Bone marrow (tissue), 2 donors: ENCODE data around the gene SRRM2.

ENCODE experiments used
- DNase-seq, 2 donors: peaks; one replicate each; lab custom pipeline; 2025; lab: John Stamatoyannopoulos, UW

Gene SRRM2

GRCh38 chr16:2762711-2763110, 10.3 kb downstream of the SRRM2 start:
- no peak for DNase-seq

DNA sequence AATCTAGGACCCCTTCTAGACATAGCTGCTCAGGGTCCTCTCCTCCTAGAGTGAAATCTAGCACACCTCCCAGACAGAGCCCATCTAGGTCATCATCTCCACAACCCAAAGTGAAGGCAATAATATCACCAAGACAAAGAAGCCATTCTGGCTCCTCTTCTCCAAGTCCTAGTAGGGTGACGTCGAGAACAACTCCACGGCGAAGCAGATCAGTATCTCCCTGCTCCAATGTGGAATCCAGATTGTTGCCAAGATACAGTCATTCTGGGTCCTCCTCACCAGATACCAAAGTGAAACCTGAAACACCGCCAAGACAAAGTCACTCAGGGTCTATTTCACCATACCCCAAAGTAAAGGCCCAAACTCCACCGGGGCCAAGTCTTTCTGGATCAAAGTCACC, 10.7 kb downstream of the SRRM2 start:
- no peak for DNase-seq

DNA sequence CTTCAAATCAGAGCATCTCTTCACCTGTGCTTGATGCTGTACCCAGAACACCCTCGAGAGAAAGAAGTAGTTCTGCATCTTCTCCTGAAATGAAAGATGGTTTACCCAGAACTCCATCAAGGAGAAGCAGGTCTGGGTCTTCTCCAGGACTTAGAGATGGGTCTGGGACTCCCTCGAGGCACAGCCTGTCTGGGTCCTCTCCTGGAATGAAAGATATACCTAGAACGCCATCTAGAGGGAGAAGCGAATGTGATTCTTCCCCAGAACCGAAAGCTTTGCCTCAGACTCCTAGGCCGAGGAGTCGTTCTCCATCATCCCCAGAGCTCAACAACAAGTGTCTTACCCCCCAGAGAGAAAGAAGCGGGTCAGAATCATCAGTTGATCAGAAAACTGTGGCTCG, 12.3 kb downstream of the SRRM2 start:
- no peak for DNase-seq

DNA sequence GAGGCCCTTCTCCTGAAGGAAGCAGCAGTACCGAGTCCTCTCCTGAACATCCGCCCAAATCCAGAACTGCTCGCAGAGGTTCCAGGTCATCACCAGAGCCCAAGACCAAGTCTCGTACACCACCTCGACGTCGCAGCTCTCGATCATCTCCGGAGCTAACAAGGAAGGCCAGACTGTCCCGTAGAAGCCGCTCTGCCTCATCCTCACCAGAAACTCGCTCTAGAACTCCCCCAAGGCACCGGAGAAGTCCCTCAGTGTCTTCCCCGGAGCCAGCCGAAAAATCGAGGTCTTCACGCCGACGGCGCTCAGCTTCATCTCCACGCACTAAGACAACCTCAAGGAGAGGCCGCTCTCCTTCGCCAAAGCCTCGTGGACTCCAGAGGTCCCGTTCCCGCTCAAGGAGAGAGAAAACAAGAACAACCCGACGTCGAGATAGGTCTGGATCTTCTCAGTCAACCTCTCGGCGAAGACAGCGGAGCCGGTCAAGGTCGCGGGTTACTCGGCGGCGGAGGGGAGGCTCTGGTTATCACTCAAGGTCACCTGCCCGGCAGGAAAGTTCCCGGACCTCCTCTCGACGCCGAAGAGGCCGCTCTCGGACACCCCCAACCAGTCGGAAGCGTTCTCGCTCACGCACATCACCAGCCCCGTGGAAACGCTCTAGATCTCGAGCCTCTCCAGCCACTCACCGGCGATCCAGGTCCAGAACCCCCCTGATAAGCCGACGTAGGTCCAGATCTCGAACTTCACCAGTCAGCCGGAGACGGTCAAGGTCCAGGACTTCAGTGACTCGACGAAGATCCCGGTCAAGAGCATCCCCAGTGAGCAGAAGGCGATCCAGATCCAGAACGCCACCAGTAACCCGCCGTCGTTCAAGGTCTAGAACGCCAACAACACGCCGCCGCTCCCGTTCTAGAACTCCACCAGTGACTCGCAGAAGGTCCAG, 13.3 kb downstream of the SRRM2 start:
- DNase-seq: no peak

DNA sequence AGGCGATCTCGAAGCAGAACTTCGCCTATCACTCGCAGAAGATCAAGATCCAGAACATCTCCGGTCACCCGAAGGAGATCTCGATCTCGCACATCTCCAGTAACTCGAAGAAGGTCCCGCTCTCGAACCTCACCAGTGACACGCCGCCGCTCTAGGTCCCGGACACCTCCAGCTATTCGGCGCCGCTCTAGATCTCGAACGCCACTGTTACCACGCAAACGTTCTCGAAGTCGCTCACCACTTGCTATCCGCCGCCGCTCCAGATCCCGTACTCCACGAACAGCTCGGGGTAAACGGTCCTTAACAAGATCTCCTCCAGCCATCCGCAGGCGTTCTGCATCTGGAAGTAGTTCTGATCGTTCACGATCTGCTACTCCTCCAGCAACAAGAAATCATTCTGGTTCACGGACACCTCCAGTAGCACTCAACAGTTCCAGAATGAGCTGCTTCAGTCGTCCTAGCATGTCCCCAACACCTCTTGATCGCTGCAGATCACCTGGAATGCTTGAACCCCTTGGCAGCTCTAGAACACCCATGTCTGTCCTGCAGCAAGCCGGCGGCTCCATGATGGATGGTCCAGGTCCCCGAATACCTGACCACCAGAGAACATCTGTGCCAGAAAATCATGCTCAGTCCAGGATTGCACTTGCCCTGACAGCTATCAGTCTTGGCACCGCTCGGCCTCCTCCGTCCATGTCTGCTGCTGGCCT, 14.1 kb downstream of the SRRM2 start:
- no peak for DNase-seq

DNA sequence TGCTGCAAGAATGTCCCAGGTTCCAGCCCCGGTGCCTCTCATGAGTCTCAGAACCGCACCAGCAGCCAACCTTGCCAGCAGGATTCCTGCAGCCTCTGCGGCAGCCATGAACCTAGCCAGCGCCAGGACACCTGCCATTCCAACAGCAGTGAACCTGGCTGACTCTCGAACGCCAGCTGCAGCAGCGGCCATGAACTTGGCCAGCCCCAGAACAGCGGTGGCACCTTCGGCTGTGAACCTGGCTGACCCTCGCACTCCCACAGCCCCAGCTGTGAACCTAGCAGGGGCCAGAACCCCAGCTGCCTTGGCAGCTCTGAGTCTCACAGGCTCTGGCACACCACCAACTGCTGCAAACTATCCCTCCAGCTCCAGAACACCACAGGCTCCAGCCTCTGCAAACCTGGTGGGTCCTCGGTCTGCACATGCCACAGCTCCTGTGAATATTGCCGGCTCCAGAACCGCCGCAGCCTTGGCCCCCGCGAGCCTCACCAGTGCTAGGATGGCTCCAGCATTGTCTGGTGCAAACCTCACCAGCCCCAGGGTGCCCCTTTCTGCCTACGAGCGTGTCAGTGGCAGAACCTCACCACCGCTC, 14.8 kb downstream of the SRRM2 start:
- DNase-seq: no peak

- no peak for DNase-seq
Measured at GRCh38 chr16:2767891-2768290, 15.5 kb downstream of the SRRM2 start.

GRCh38 chr16:2768403-2769089, 16.1 kb downstream of the SRRM2 start:
- DNase-seq: no peak

GRCh38 chr16:2769100-2769529, 16.7 kb downstream of the SRRM2 start:
- no peak for DNase-seq

GRCh38 chr16:2769675-2770056, 17.2 kb downstream of the SRRM2 start:
- DNase-seq: no peak

DNA sequence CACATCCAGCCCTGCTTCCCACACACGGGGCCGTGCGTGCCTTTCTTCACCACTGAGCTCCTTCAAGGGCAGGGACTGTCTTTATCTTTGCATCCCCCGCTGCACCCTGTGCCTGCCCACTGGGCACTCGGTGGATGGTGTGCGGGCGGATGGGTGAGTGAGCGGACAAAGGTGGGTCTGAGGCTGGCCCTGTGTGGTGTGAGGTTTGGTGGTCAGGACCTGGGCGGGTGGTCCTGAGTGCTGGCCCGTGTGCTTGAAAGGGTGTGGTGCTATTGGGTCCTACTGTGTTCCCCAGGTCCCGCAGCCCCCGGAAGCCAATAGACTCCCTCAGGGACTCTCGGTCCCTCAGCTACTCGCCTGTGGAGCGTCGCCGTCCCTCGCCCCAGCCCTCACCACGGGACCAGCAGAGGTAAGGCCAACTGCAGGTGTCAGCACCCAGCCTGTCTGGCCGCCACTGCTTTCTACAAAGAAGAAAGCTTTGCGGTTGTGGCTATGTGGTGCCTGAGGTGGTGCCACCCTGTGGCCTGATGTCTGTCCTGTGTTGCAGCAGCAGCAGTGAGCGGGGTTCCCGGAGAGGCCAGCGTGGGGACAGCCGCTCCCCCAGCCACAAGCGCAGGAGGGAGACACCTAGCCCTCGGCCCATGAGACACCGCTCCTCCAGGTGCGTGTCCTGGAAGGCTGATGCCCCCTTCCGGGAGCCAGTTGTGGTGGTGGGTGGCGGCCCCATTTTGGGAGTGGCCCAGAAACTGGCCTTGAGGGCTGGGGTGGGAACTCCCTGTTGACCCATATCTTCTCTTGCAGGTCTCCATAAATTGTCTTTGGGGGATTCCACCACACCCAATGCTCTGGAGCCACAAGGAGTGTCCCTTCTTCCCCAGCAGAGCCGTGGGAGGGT, 17.9 kb downstream of the SRRM2 start:
- no peak for DNase-seq

DNA sequence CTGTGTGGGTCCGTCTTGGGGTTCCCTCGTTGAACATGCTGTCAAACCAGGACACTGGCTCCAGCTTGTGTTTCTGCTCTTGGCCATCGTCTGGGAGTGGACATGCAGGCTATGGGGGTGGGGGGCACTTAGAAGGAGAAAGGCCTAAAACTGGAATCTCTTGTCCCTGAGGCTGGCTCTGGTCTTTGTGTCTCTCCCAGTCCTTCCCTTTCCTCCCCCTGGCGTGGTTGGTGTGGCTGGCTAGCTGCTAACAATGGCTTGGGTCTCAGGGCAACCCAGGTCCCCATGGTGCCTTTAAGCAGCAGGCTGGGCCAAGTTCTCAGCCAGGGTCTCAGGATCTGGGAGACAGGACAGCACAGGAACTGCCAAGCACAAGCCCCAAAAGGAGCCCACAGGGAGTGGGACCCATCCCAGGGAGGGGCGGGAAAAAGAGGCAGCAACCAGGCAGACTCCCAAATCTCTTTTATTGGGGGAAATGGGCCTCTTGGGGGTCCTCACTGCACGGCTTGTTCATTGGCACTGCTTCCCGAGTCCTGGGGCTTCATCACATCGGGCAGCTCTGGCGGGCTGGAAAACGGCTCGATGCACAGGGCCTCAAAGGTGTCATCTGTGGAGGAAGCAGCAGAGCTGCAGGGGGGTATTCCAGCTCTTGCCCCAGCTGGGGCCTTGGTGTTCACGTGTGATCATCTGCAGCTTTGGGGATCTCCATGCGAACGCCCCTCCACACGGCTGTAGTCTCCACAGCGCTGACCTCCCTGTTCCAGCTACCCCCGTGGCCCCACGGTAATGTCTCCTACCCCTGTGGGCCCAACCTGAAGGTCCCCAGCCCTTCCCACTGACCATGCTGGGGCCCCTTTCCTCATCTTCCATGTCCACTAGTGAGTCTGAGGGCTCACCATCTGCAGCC, 19.3 kb downstream of the SRRM2 start:
- no peak for DNase-seq

GRCh38 chr16:2773188-2773968, 20.9 kb downstream of the SRRM2 start:
- DNase-seq: no peak

- DNase-seq: no peak
Measured at GRCh38 chr16:2774161-2774891, 21.9 kb downstream of the SRRM2 start.

GRCh38 chr16:2775131-2775716, 22.8 kb downstream of the SRRM2 start:
- DNase-seq: no peak

GRCh38 chr16:2775765-2776499, 23.5 kb downstream of the SRRM2 start:
- DNase-seq: no peak

DNA sequence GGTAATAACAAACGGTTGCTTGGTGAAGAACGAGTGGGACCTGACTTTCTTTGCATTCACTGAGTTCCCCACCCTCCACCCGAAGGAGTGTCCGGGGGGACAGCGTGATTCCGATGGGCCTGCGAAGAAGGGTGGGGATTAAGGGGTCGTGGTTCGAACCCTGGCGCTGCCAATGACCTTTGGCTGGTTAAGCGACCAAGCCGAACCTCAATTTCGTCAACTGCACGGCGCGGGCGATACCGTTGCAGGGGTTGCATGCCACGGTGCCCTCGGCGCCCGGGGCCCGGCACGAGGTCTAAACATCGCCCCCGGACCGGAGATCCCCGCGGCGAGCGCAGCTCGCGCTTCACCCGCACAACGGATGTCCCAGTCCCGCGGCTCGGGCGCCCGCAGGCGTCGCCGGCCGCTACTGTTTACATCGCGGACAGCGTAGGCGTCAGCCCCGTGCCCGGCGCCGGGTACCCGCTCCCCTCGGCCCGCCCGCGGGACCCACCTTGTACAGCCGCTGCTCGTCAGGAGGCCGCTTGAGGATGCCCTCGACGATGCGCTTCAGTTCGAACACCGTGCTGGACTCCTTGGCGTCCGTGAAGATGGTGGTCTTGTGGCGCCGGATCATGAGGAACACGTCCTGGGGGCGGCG, 24.2 kb downstream of the SRRM2 start:
- peak in 1 of 2 donors; percentile 56 for DNase-seq
